Cardiac fibroblast (primary cell): ENCODE results near the gene ITGA1.

Experiments
- DNase-seq, 2 donors: peaks; one replicate each; pipeline versions ENCODE4 v3.0.0 to v3.0.0-alpha.2; 2010; ENCODE audit warnings: low read depth in 2 of 2
- H3K4me3 ChIP-seq, 2 donors: replicated peaks in 1 of 2; 1 replicate in 1 of 2; 2 replicates in 1 of 2; pipeline ENCODE4 v1.5.1; 2011; ENCODE audit warnings: low read depth in 2 of 2, low read length in 2 of 2, mild to moderate bottlenecking in 2 of 2, moderate library complexity in 1 of 2
- TF ChIP-seq, protein P1 (sequence below): IDR thresholded peaks from one replicate; pipeline ENCODE4 v1.5.1; 2011; ENCODE audit warnings: low read depth, mild to moderate bottlenecking, low read length, inconsistent platforms

The ITGA1 gene

DNA sequence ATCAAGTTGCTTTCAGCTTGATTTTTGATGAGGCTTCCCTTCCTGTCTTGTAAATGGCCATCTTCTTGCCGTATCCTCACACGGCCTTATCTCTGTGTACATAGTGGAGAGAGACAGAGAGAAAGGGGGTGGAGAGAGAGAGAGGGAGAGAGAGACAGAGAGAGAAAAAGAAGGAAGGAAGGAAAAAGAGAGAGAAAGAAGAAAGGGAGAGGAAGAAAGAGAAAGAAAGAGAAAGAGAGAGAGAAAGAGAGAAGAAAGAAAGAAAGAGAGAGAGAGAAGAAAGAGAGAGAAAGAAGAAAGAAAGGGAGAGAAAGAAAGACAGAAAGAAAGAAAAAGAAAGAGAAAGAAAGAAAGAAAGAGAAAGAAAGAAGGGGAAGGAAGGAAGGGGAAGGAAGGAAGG is 46.6 kb downstream of the ITGA1 start:
- no peak for DNase-seq
- H3K4me3 ChIP-seq, result no peak overlapping the region
- TF ChIP-seq, protein P1, sequence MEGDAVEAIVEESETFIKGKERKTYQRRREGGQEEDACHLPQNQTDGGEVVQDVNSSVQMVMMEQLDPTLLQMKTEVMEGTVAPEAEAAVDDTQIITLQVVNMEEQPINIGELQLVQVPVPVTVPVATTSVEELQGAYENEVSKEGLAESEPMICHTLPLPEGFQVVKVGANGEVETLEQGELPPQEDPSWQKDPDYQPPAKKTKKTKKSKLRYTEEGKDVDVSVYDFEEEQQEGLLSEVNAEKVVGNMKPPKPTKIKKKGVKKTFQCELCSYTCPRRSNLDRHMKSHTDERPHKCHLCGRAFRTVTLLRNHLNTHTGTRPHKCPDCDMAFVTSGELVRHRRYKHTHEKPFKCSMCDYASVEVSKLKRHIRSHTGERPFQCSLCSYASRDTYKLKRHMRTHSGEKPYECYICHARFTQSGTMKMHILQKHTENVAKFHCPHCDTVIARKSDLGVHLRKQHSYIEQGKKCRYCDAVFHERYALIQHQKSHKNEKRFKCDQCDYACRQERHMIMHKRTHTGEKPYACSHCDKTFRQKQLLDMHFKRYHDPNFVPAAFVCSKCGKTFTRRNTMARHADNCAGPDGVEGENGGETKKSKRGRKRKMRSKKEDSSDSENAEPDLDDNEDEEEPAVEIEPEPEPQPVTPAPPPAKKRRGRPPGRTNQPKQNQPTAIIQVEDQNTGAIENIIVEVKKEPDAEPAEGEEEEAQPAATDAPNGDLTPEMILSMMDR, result no peak

DNA sequence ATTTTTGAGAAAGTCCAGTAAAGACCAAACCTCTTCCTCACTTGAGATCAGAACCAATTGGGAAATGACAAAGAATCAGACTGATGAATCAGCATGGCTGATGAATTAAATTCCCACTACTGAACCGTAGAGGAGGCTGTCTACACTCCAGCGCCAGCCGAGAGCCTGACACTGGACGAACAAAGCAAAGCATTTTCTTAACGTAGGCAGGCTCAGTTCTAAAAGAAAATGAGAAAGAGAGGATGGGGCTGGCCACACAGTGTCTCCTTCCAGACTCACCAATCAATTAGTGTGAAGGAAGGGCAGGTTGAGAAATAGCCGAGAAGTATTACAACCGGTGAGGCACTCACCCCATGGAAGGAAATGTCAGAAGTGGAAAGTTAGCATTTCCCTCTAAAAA is 49.4 kb downstream of the ITGA1 start:
- peak overlapping the region in 1 of 2 donors; percentile 22 for H3K4me3 ChIP-seq

DNA sequence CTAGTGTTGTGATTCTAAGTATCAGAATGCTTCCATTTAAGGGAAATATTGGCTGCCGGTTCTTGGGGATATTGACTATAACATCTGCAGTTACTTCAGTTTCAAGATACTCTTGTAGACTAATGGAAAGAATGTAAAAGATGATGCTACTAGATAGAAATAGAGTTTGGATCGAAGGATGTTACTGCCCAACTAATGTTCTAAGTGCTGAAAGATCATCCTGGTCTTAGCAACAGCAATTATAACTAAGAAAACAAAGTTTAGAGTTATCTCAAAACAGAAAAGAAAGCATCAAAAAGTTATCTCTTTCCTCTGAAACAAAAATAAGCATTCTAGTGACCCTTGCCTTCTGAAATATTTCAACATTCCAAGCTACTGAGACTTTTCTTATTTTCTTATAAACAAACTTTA is 49.9 kb downstream of the ITGA1 start:
- peak; percentile 31 to 42 for DNase-seq

More for the DNA sequence above, 49.4 kb downstream of the ITGA1 start:
- DNase-seq, result peak; percentile 57 to 82
- TF ChIP-seq, protein P1, result peak; percentile 30

DNA sequence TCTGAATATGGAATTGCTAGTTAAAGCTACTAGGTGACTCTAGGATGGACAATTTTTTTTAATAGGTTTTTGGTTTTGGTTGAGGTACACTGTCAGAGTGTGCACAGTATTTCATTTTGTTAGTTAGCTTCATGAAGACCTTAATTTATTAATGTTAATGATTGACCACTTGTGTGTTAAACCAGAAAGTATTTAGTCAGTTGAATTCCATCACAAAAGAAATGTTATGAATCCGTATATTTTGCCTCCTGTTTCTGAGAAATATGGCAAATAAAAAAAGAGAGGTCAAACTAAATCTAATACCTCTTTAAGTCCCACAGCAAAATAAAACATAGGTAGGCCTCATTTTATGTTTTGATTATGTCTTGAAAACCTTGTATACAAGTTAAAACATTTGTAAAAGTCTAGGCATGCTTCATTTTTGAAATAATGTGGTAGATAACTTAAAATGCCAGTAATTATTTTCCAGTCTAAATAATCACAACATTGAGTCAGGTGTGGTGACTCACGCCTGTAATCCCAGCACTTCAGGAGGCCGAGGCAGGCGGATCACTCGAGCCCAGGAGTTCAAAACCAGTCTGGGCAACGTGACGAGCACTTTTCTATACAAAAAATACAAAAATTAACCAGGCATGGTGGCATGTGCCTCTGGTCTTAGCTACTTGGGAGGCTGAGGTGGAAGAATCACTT is 50.8 kb downstream of the ITGA1 start:
- H3K4me3 ChIP-seq, result no peak overlapping the region
- DNase-seq, result peak in 1 of 2 donors; percentile 73
- TF ChIP-seq, protein P1, result no peak

More for the DNA sequence above, 49.9 kb downstream of the ITGA1 start:
- TF ChIP-seq, protein P1, result no peak
- H3K4me3 ChIP-seq, result no peak overlapping the region

DNA sequence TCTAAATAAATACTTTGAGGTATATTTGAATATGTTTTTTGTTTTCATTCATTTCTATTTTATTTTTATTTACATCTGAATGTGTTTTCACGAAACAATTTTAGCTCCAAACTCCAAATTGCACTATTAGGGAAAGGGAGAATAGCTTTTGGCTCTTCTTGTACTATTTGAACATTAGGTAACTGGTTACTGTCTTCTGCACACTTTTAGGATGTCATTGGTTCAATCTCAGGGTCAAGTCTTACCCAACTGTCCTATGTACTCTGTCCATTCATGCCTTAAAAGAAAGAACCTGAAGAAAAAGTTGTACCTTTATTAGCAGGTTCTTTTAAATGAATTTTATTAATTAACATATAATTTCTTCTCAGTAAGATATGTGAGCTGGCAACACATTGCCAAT is 51.6 kb downstream of the ITGA1 start:
- no peak overlapping the region for H3K4me3 ChIP-seq
- DNase-seq, result no peak
- TF ChIP-seq, protein P1, result no peak

DNA sequence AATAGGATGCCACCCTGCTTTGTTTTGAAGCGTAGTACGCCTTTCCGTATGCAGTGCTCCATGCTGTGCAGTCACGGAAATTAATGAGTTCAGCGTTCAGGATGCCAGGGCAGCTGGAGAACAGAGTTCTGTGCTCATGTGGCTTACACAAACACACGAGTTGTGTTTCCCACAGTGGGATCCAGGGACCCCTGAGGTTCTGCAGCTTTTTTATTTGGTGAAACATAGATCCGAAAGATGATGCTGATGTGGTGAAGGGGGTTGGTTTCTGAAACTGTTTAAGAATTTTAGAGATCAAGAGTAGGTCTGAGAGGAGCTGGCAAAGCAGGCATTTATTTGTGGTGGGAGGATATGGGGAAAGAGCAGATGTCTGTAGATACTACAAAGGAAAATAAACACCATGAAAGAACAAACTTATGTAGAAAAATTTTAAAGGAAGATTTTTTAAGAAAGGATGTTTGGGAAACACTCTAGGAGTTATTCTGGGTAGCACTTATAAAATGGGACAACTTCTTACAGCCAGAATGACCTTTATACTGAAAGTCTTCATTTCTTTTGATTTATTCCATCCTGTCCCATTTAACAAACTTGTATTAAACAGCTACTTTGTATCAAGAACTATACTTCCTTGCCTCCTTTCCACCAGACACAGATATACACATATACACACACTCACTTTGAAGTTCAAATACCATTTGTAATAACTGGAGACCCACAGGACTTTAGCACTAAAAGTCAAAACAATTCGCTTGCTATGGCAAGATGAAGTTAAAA is 52.7 kb downstream of the ITGA1 start:
- H3K4me3 ChIP-seq, result no peak overlapping the region
- peak; percentile 33 to 56 for DNase-seq
- TF ChIP-seq, protein P1, result no peak
